Activated CD4-positive, alpha-beta T cell treated with anti-CD3 and anti-CD28 coated beads, Interleukin-10, Interleukin-2, amounts not matched to agents 100 ng/mL and 50 ng/mL, durations not matched to agents 16 hours and 8 hours (primary cell): ENCODE measurements around the gene HSF4.

Source experiments
- DNase-seq: peaks from one replicate; pipeline ENCODE4 v3.0.0-alpha.2; 2020

The HSF4 gene

DNA sequence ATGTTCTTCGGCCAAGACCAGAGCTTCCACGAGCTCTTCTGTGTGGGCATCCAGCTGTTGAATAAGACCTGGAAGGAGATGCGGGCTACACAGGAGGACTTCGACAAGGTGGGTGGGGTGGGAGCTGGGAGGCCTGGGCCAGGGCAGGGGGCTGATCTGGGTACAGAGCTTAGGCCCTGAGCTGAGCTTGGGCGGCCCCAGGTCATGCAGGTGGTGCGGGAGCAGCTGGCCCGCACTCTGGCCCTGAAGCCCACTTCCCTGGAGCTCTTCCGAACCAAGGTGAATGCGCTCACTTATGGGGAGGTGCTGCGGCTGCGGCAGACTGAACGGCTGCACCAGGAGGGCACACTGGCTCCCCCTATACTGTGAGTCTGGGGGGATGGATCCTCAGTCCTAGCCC, 37.9 kb downstream of the HSF4 start:
- DNase-seq: no peak

DNA sequence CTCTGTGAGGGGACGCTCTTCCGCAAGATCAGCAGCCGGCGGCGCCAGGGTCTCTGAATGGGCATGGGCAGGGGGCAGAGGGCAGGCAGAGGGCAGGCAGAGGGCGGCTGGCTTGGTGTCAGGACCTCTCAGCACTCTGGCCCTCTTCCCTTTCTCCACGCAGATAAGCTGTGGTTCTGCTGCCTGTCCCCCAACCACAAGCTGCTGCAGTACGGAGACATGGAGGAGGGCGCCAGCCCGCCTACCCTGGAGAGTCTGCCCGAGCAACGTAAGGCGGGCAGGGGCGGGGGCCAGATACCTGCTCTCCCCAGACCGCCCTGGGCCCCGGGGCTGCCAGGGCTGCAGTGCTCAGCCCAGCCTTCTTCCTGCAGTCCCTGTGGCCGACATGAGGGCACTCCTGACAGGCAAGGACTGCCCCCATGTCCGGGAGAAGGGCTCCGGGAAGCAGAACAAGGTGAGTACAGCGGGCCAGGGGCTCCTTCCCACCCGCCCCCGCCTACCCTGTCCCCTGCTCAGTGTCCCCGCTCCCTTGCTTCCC, 38.5 kb downstream of the HSF4 start:
- no peak for DNase-seq

DNA sequence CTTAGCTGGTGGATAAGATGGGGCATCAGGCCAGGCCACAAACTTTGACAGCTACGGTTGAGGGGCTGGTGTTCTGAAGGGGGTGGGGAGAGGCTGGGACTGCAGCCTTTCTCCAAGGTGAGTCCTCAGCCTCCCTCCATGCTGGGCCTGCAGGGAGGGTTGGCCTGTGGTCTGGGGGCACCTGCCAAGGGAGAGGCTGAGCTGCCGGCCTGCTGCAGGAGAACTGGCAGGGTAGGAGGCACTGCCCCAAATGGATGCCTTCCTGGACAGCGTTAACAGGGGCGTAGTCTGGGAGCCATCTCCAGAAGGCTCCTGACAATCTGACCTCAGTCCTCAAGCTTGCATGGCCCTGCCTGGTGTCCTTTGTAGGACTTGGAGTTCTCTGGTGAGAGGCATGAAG, 39.5 kb downstream of the HSF4 start:
- DNase-seq: no peak

DNA sequence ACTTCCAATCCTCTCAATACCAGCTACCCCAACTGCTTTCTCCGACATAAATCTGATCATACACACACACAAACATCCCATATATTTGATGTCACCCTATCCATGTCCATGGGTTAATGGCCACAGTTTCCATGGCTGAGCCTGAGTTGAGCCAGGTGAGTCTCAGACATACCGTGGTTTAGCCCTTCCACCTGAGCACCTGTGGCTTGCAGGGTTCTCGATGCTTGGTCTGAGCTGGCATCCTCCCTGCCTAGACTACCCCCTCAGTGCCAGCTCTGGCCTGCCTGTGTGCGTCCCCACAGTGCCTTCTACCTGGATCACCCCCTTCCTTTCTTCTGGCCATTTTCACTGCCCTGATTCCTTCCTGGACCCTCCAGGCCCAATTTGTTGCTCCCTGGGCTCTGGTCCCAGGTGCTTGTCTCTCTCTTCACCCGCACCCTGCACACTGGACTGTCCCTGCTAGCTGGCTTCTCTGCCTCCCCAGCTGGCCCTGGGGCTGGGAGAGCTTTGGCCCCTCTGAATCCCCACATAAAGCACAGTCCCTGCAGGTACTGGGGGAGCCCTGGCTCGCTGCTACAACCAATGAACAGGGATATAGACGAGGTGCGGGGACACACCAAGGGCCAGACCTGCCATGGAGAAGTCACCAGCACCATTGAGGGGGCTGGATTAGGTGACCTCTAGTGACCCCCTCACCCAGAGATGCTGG, 41.7 kb downstream of the HSF4 start:
- DNase-seq: no peak

DNA sequence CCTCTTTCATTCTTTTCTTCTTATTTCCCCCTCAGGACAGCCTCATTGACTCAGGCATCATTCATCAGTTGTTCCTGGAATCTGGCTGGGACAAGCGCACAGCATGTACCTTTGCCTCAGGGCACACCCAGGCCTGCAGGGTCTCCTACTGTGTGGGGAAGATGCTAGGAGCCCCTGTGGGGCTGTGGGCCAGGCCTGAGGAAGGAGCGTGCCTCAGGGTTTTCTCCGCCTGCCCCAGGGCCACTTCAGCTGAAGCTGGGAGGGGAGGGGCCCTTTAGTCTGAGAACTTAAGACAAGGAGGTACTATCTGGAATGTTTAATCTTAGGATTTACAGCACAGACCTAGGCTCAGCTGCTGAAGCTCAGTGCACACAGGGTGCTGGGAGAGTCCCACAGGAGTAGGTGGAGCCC, 42.3 kb downstream of the HSF4 start:
- no peak for DNase-seq

DNA sequence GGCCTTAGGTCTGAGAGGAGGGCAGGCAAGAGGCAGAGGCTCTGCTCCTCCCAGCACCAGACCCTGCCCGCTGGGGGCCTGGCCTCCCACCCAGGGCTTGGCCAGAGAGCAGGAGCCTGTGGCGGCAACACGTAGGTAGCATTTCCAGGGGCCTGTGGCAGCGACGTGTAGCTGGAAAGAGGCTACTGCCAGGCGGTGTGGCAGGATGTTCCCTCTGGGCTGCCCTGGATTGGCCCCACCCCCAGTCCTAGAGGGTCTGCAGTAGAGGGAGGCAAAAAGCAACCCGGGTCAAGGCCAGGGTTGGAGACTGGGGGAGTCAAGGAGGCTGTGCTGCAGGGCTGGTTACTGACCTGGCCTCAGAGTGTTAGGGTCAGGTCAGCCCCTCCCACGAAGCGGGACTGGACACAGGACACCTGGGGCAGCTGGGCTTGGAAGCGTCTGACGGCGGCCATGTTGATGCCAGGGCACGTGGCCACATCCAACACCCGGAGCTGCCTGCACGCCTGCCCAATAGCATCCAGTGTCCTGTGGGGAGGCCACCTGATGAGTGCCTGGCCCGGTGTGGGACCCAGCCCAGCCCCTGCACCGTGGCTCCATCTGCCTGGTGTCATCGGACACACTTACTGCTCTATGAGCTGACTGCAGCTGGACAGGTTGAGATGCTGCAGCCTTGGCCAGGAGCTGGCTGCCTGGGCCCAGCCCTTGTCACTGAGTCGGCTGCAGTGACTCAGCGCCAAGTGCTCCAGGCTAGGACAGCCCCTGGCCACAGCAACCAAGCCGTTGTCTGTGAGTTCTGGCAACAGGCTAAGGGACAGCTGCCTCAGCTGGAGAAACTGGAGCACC, 42.9 kb downstream of the HSF4 start:
- DNase-seq: no peak

DNA sequence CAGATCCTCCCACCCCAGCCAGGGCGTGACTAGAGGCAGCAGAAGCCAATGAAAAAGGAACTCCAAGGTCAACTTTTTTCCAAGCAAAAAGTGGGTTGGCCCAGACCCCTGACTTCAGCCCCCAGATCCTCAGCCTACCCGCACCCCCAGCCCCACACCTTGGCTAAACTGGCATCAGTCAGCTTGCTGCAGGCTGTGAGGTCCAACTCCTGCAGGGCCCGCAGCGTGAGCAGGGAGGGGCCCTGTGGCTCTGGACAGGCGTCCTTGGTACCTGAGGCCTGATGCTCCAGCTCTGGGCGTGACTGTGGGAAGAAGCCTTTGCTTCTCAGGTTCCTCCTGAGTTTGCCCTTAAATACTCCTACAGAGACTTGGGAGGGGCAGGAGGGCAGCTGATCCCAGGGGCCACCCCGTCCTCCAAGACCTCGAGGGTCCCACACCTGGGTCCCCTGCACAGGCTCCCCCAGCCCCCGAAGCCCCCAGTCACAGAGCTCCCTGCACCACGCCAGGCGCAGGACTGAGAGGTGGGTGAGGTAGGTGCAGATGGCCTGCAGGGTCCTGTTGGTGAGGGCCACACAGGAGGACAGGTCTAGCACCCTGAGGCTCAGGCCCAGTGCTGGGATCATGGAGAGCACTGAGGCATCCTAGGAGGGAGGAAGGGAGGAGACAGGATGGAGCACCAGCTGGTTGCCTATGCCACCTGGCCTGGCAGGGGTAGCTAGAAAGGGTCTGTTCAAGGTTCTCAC, 43.8 kb downstream of the HSF4 start:
- no peak for DNase-seq

DNA sequence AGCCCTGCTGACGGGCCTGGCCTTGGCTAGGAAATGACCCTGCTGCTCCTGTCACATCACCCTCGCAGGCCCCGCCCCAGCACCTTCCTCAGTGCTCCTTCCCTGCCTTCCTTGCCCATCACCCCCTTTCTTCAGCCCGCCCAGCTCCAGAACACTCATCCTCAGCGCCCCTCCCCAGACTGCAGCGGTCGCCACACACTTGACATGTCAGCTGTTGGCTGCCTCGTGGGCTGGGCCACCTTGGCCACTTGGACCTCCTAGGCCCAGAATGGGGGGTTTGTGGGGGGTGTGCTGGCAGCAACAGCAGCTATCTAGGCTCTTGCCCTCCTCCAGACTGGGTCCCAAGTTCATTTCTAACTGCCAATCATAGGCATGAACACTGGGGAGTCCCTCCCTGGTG, 45.0 kb downstream of the HSF4 start:
- no peak for DNase-seq

DNA sequence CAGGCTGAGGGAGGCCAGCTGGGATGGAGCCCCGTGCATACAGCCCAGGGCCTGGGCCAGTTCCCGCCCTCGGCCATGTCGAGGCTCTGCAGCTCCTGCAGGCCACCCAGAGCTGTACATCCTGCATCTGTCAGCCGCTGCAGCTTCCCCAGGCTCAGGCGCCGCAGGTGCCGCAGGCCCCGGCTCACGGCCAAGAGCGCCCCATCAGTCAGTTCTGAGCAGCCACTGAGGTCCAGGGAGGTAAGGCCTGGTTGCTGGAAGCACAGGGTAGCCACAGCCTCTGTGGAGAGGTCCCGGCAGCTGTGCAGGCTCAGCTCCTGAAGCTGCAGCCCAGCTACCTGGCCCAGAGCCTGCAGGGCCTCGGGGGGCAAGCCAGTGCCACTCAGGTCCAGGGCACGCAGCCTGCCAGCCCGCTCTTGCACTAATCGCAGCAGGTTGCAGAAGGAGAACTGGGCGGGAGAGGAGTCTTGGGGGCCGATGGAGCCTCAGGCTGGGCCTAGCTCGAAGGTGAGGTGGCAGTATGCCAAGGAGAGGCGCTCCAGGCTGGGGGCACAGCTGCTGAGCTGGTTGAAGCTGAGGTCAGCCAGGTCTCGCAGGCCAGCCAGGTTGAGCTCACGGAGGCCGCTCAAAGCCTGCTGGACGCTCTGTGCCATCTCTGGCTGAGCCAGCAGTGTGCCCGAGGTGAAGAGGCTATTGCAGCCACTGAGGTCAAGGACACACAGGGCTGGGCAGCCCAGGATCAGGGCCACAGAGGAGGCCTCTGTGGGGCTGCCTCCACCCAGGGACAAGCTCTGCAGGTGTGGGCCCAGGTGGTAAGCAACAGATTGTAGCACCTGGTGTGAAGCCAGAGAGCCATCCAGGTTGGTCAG, 45.8 kb downstream of the HSF4 start:
- DNase-seq: no peak

DNA sequence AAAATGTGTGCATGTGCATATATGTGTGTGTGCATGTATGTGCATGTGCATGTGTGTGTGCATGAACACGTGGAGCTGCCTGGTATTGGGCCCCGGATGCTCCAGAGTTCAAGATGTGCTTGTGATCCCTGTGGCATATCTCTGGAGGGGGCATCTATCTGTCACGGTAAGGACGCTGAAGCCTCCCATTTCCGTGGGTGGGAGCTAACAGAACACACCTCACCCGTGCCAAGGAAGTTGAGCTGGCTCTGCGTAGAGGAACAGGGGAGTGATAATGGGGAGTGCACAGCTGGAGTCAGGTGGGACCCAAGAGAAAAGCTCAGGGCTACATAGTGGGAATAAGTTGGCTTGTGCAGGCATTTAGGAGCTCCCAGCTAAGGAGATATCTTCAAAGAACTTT, 47.1 kb downstream of the HSF4 start:
- DNase-seq: no peak

DNA sequence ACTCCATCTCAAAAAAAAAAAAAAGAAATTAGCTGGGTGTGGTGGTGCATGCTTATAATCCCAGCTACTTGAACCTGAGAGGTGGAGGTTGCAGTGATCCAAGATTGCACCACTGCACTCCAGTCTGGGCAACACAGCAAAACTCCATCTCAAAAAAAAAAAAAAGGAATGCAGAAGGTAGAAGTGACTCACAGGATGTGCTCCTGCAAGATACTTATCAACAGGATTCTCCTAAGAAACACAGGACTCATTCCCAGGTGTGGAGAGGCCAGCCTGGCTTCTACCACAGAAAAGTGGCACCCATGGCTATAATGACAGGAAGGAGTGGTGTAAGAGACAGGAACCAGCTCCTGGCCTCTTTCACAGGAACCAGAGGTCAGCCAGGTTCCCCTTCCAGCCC, 48.2 kb downstream of the HSF4 start:
- DNase-seq: no peak

DNA sequence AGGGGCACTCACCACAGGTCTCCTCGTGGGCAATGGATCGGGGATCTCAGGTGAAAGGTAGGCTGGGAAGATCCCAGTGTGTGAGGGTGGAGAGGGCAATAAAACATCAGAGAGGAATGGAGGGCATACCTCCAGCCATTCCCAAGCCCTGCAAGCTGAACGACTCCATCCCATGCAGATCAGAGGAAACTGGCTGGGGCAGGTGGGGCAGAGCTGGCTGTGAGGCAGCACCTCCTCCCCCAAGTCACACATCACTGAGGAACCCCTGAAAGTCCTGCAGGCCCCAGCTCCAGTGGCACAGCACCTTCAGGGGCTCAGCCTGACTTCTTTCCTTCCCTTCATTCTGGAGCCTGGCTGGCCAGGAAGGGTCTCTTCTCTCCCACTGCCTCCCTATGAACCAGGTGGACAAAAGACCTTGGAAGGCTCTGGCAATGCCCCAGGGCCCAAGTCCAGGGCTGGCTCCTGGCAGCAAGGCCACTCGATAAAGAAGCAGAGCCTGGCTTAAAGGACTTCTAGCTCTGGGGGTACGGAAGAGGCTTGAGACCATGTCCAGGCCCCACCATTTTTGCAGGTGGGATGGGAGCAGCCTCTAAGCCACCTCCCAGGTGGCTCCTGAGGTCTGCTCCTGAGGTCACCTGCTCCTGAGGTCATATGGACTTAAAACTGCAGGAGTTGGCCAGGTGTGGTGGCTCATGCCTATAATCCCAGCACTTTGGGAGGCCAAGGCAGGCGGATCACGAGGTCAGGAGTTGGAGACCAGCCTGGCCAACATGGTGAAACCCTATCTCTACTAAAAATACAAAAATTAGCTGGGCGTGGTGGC, 48.9 kb downstream of the HSF4 start:
- DNase-seq: no peak

DNA sequence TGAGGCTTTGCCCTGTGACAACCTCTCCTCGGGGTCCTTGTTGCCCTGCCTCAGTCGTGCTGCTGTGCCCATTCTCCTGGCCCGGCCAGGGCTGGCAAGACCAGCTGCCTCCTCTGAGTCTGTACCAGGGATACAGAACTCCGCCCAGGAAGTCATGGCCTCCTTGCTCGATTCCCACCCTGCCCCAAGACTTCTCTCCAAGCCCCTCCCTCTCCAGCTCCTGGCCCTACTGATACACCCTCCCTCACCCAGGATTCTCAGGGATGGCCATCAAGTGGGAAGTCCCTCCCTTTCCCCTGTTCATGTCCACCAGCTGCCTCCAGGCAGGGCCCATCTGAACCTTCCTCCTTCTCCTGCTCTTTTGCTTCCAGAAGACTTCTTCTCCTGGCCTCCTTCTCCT, 51.2 kb downstream of the HSF4 start:
- DNase-seq: no peak

DNA sequence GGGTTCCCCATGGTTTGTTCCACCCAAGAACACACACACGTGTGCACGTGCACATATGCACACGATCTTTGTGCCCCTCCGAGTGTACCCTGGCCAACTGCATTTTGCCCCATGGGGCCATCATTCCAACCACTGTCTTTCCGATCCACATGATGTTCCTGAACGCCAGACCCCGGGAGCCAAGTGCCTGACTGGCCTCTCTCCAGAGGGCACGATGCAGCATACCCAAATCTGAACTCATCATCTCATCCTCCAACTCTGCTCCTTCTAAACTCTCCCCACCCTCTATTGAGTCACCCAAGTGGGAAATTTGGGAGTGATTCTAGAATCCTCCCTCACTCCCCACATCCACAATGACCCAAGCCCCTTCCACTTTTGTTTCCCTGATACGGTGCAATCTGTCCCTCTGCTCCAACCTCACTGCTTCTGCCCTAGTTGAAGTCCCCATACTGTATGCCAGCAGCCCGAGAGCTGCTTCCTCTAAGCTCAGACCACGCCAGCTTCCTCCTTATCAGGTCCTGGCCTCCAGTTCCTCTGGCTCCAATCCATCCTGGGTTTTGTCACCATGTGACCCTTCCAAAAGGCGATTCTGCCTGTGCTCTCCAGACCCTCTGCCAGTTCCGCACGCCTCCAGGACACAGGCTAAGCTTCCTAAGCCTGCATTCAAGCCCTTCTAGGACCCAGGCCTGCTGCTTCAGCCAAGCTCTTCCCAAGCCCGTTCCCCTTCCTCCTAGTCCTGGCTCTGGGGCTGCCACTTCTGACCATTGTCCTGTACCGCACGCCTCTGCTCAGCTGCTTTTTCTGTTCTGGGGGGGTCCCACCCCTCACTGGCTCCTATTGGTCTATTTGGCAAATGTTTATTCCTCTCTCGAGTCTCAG, 52.3 kb downstream of the HSF4 start:
- no peak for DNase-seq
